Karpas-422 (cell line): Measurements from ENCODE around the gene NPPC. TPM values are rescaled to one million over a fixed set of nuclear protein-coding genes. Genes with fewer than 3 reads are reported as not detected.
"Not testable (repeated sequence)": the region's sequence is repeated elsewhere in the genome, so short reads cannot be mapped to it uniquely, and the experiment has no call there.

Experiments used
- DNase-seq: peaks from one replicate; pipeline ENCODE4 v3.0.0-alpha.2; 2015
- H2AFZ ChIP-seq: fragments of 200-600 bp; sonication (generic); 2 replicates; pipeline ENCODE4 v1.6.1; 2014; ENCODE audit warnings: antibody characterized with exemption, low read length, mixed read lengths
- H3K27ac ChIP-seq: fragments of 200-600 bp; sonication (generic); 2 replicates; pipeline ENCODE4 v1.5.1; 2014; ENCODE audit warnings: mild to moderate bottlenecking, low read length, moderate library complexity
- H3K27me3 ChIP-seq: fragments of 200-600 bp; sonication (generic); 2 replicates; pipeline ENCODE4 v1.6.1; 2014; ENCODE audit warnings: low read length, mixed read lengths
- H3K36me3 ChIP-seq: fragments of 200-600 bp; sonication (generic); 2 replicates; pipeline ENCODE4 v1.6.1; 2014; ENCODE audit warnings: low read length, mixed read lengths; ENCODE audit not compliant: insufficient read depth
- H3K4me1 ChIP-seq: fragments of 200-600 bp; sonication (generic); 2 replicates; pipeline ENCODE4 v1.6.1; 2014; ENCODE audit warnings: mild to moderate bottlenecking, low read length, mixed read lengths
- H3K4me2 ChIP-seq: fragments of 200-600 bp; sonication (generic); 2 replicates; pipeline ENCODE4 v1.6.1; 2014; ENCODE audit warnings: low read length, low read depth, mild to moderate bottlenecking; ENCODE audit not compliant: poor library complexity, severe bottlenecking
- H3K4me3 ChIP-seq: fragments of 200-600 bp; sonication (generic); 2 replicates; pipeline ENCODE4 v1.5.1; 2014; ENCODE audit warnings: mild to moderate bottlenecking, antibody characterized with exemption, low read length, mixed read lengths
- H3K79me2 ChIP-seq: fragments of 200-600 bp; sonication (generic); 2 replicates; pipeline ENCODE4 v1.6.1; 2014; ENCODE audit warnings: mild to moderate bottlenecking, low read length, mixed read lengths
- H3K9ac ChIP-seq: fragments of 200-600 bp; sonication (generic); 2 replicates; pipeline ENCODE4 v1.6.0; 2014; ENCODE audit warnings: low read length
- H3K9me2 ChIP-seq: fragments of 200-600 bp; sonication (generic), shearing (Covaris generic); replicated peaks from 2 replicates; pipeline ENCODE4 v1.6.0; 2014; ENCODE audit warnings: mild to moderate bottlenecking, low read length, moderate library complexity; ENCODE audit not compliant: insufficient read depth
- H3K9me3 ChIP-seq: fragments of 300-700, 200-600 bp; sonication (generic); 2 replicates; pipeline ENCODE4 v1.6.1; 2014; ENCODE audit warnings: low read length, mixed read lengths
- H4K20me1 ChIP-seq: fragments of 200-600 bp; sonication (generic); 2 replicates; pipeline ENCODE4 v1.6.1; 2014; ENCODE audit warnings: mild to moderate bottlenecking, antibody characterized with exemption, low read length, low read depth; ENCODE audit not compliant: insufficient read depth
- total RNA-seq: library from RNA; depleted of rRNA; stranded (reverse); fragments of >200 nt; shearing (Covaris generic); gene quantifications from 2 replicates; pipeline ENCODE4 v1.2.3, GENCODE V29; 2014; ENCODE audit warnings: low replicate concordance

NPPC gene
- total RNA-seq, 1 experiment from 2014 or later, result not detected

DNA sequence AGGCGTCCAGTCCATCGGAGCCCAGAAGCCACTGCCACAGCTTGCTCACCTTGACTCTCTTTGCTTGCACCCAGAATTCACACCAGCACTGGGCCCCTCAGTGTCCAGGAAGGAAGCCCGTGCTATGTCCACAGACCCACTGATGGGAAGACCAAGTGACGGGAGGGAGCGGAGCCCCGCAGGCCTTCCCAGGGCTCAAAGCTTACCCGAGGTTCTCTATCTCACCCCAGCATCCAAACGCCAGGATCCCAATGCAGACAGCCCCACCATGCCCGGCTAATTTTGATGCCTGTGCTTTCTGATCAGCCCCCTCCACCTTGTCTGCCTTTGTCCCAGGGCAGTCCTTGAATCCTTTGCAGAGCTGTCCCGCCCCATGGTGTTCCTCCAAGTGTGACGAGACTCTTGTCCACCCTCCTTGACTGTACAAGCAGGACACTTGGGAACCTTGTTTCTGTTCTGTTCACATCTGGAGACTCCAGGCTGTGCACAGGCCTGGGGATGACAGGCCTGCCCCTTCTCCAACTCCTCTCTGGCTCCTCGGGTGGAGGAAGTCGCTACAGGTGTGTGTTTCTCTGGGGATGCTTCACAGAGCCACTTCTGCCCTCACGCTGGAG lies 12.0 kb downstream of the NPPC start:
- Histone ChIP-seq H3K9me2 (no peaks in the 10 kb centered on the region), H4K20me1 (no peaks in the 10 kb centered on the region), H3K9ac (no peak overlapping the region), H2AFZ (no peak overlapping the region), H3K4me3 (no peak overlapping the region), H3K79me2 (no peaks in the 10 kb centered on the region), H3K27ac (no peak overlapping the region), H3K9me3 (no peaks in the 10 kb centered on the region), H3K36me3 (no peaks in the 10 kb centered on the region), H3K4me1 (no peaks in the 10 kb centered on the region), H3K27me3 (no peaks in the 10 kb centered on the region), H3K4me2 (no peak overlapping the region)
- no peak for DNase-seq

DNA sequence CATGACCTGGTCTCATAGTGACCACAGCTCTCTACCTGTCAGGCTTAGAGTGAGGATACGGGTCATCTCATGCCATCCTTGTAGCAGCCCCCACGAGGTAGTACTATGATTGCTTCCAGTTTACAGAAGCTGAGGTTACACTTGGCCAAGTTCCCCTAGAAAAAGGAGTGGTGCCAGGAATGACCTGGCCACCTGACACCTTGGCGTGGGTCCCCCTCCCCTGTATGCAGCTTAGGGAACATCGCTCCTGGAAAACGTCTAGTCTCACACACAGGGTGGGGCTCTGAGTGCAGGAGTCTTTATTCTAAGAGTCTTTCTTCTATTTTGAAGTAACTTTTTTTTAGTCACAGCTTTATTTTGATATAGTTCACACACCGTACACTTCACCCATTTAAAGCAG lies 14.8 kb downstream of the NPPC start:
- no peaks in the 10 kb centered on the region for H3K9me3 ChIP-seq
- DNase-seq, result no peak
- H3K27me3 ChIP-seq, result no peaks in the 10 kb centered on the region
- no peaks in the 10 kb centered on the region for H4K20me1 ChIP-seq
- H3K4me2 ChIP-seq, result no peak overlapping the region
- H3K27ac ChIP-seq, result no peak overlapping the region
- H3K36me3 ChIP-seq, result no peaks in the 10 kb centered on the region
- no peaks in the 10 kb centered on the region for H3K4me1 ChIP-seq
- H3K4me3 ChIP-seq, result no peak overlapping the region
- H3K9ac ChIP-seq, result no peak overlapping the region
- no peaks in the 10 kb centered on the region for H3K79me2 ChIP-seq
- H3K9me2 ChIP-seq, result no peaks in the 10 kb centered on the region
- H2AFZ ChIP-seq, result no peak overlapping the region

DNA sequence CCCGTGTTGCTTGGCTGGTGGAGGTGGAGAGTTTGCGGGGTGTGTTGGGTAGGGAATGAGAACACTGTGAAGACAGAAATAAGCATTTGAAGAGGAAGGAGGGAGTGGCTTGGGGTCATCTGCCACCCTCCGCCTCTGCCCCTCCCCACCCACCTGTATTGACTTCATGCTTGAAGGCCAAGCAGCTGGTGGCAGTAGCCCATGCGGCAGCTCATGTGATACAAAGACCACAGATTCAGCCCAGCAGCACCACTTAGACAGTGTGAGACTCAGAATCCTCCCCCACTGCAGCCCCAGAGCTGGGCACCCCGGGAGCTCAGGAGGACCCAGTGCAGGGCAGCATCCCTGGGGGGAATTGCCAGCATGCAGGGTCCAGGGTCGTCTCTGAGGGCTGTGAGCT lies 15.4 kb downstream of the NPPC start:
- Histone ChIP-seq H3K9me2 (no peaks in the 10 kb centered on the region), H3K9ac (no peak overlapping the region), H3K4me1 (no peaks in the 10 kb centered on the region), H4K20me1 (no peaks in the 10 kb centered on the region), H3K27ac (no peak overlapping the region), H3K79me2 (no peaks in the 10 kb centered on the region), H3K4me3 (no peak overlapping the region), H3K4me2 (no peak overlapping the region), H3K27me3 (no peaks in the 10 kb centered on the region), H3K9me3 (no peaks in the 10 kb centered on the region), H2AFZ (no peak overlapping the region), H3K36me3 (no peaks in the 10 kb centered on the region)
- no peak for DNase-seq

DNA sequence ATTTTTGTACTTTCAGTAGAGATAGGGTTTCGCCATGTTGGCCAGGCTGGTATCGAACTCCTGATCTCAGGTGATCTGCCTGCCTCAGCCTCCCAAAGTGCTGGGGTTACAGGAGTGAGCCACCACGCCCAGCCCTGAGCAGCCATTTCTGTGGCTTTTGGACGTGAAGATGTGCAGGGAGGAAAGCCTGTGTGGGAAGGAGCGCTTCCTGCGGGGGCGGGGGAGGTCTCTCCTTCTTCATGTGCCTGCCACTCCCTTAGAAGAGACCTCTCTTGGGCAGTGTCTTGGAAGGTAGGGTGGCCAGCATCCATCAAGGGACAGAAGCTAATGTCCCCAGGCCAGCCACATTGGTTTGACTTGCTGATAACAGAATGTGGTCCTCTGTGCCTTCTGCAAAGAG lies 16.0 kb downstream of the NPPC start:
- not testable (repeated sequence) for H4K20me1 ChIP-seq, H3K27ac ChIP-seq, H3K79me2 ChIP-seq, H3K27me3 ChIP-seq, DNase-seq, H3K4me3 ChIP-seq, H3K9me3 ChIP-seq, H3K36me3 ChIP-seq, H3K4me2 ChIP-seq, H3K9ac ChIP-seq, H3K9me2 ChIP-seq, H2AFZ ChIP-seq, H3K4me1 ChIP-seq

DNA sequence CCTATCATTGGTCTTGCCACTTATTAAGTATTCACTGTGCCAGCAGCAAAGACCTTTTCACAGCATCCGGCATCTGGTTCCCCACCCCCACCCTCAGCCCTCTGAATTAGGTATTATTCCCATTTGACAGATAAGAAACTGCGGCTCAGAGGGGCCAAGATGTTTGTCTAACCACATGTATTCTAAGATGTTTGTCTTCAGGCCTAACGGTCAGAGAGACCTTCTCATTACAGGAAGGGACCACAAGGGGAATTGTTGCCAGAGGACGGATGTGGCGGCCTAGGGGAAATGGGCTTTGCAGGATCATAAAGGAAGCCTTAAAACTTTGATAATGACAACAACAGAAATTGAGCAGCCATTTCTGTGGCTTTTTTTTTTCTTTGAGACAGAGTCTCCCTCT lies 16.6 kb downstream of the NPPC start:
- Histone ChIP-seq H3K27me3 (no peaks in the 10 kb centered on the region), H3K9ac (no peak overlapping the region), H3K4me3 (no peak overlapping the region)

DNA sequence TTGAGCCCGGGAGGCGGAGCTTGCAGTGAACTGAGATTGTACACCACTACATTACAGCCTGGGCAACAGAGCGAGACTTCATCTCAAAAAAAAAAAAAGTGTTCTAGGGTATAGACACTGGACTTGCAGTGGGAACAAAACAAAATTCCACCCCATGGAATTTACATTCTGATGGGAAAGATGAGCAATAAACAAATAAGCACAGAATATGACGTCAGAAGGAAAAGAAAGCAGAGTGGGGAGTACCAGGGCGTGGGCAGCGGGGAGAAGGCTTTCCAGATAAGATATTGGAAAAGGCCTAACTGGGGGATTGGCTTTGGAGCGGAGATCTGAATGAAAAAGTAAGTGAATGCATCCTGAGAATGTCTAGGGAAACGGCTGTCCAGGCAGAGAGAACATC lies 17.6 kb downstream of the NPPC start:
- Histone ChIP-seq H3K27ac (no peak overlapping the region), H3K79me2 (no peaks in the 10 kb centered on the region), H3K4me1 (no peaks in the 10 kb centered on the region), H4K20me1 (no peaks in the 10 kb centered on the region), H3K4me3 (no peak overlapping the region), H3K9ac (no peak overlapping the region), H3K9me3 (no peaks in the 10 kb centered on the region), H3K27me3 (no peaks in the 10 kb centered on the region), H3K4me2 (no peak overlapping the region), H2AFZ (no peak overlapping the region), H3K36me3 (no peaks in the 10 kb centered on the region), H3K9me2 (no peaks in the 10 kb centered on the region)
- DNase-seq, result no peak

More for the DNA sequence above, 16.6 kb downstream of the NPPC start:
- H4K20me1 ChIP-seq, result no peaks in the 10 kb centered on the region
- no peaks in the 10 kb centered on the region for H3K9me2 ChIP-seq
- no peak overlapping the region for H3K4me2 ChIP-seq
- DNase-seq, result no peak
- H3K9me3 ChIP-seq, result no peaks in the 10 kb centered on the region
- H3K4me1 ChIP-seq, result no peaks in the 10 kb centered on the region
- H3K79me2 ChIP-seq, result no peaks in the 10 kb centered on the region
- no peaks in the 10 kb centered on the region for H3K36me3 ChIP-seq
- no peak overlapping the region for H2AFZ ChIP-seq
- H3K27ac ChIP-seq, result no peak overlapping the region

DNA sequence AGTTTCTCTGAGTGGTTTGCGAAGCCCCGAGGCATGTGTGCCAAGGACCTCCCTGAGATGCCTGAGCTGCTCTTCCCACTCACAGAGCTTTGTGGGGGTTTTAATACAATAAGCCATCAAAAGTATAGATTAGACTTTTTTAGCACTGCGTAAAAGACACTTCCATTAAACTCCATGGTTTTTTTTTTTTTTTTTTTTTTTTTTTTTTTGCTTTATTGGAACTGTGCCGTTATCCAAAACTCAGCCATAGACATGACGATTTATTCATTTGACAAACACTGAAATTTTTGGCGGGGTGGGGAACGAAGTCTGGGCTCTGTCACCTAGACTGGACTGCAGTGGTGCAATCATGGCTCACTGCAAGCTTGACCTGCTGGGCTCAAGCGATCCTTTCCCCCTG lies 18.4 kb downstream of the NPPC start:
- Histone ChIP-seq H3K79me2 (no peaks in the 10 kb centered on the region), H3K9me2 (no peaks in the 10 kb centered on the region), H3K9ac (no peak overlapping the region), H3K4me3 (no peak overlapping the region), H2AFZ (no peak overlapping the region), H3K9me3 (no peaks in the 10 kb centered on the region), H3K27ac (no peak overlapping the region), H4K20me1 (no peaks in the 10 kb centered on the region), H3K4me1 (no peaks in the 10 kb centered on the region), H3K4me2 (no peak overlapping the region), H3K36me3 (no peaks in the 10 kb centered on the region), H3K27me3 (no peaks in the 10 kb centered on the region)
- DNase-seq, result no peak

DNA sequence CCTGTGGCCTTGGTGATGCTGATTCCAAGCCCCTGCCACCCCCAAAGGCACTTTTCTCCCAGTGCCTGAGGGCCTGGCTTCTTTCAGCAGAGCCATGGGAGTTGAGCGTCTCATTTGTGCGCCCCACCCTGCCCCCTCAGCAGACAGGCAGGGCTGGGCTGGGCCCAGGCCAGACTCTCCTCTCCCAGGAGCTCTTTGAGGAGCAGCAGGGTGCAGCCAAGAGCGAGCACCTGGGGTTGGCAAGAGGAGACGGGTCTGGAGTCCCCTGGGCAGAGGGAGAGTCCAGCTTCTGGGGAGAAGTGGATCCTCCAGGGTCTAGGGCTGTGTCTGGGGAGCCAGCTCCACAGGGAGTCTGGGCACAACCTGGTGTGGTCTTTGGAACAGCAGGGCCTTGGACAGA lies 21.2 kb downstream of the NPPC start:
- H3K27me3 ChIP-seq, result no peaks in the 10 kb centered on the region
- H3K36me3 ChIP-seq, result no peaks in the 10 kb centered on the region
- H3K4me3 ChIP-seq, result no peak overlapping the region
- no peaks in the 10 kb centered on the region for H3K79me2 ChIP-seq
- H3K4me1 ChIP-seq, result peaks cover 3% of the 10 kb centered on the region; the same call in 1 of the 2 replicates
- no peak for DNase-seq
- no peaks in the 10 kb centered on the region for H3K9me3 ChIP-seq
- H3K27ac ChIP-seq, result no peak overlapping the region
- no peak overlapping the region for H3K4me2 ChIP-seq
- H2AFZ ChIP-seq, result no peak overlapping the region
- no peak overlapping the region for H3K9ac ChIP-seq
- no peaks in the 10 kb centered on the region for H4K20me1 ChIP-seq
- H3K9me2 ChIP-seq, result no peaks in the 10 kb centered on the region

DNA sequence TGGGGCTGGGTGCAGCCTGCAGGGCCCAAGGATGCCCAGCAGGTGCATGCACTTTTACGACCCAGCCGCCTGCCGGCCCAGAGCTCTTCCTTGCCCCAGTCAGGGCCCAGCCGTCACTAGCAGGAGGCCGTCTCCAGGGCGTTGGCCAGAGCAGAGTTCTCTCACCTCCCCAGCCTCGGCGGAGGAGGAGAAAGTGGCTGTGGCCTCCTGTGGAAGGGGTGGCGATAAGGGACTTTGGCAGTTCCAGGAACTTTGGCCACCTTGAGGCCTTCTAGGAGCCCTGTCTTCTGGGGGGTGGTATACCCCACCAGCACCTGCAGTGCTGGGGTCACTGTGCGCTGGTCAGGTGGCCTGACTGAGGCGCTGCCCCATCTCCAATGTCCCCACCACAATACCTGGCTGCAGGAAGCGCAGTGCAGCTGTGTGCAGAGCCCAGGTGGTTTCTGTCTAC lies 22.0 kb downstream of the NPPC start:
- Histone ChIP-seq H3K4me1 (peaks cover 3% of the 10 kb centered on the region; the same call in 1 of the 2 replicates), H3K36me3 (no peaks in the 10 kb centered on the region), H3K79me2 (no peaks in the 10 kb centered on the region), H3K4me3 (no peak overlapping the region), H4K20me1 (no peaks in the 10 kb centered on the region), H3K9me2 (no peaks in the 10 kb centered on the region), H2AFZ (no peak overlapping the region), H3K27me3 (no peaks in the 10 kb centered on the region), H3K9ac (no peak overlapping the region), H3K4me2 (no peak overlapping the region), H3K9me3 (no peaks in the 10 kb centered on the region), H3K27ac (no peak overlapping the region)
- no peak for DNase-seq
